T-cell (primary cell): ENCODE measurements around the gene LSAMP. TPM values are rescaled to one million over a fixed set of nuclear protein-coding genes. Genes with fewer than 3 reads are reported as not detected.

Experiments used
- ATAC-seq, 4 experiments: fragments of 200-7000 bp in 3 of 4; fragments of 150-1000 bp in 1 of 4; cut with Tn5 transposase; replicated peaks in 1 of 4; 1 replicate in 3 of 4; 2 replicates in 1 of 4; pipeline ENCODE4 v1.10.0; 2021; ENCODE audit warnings: moderate library complexity in 3 of 4, mild to moderate bottlenecking in 2 of 4, moderate number of reproducible peaks in 1 of 4
- CTCF ChIA-PET, 2 donors: fragments of 300-600 bp; sonication (Branson Sonifier 250); formaldehyde crosslinking; loops; one replicate each; lab custom pipeline; 2022; ENCODE audit warnings: antibody characterized with exemption in 2 of 2; lab: Charles Lee
- POLR2A ChIA-PET, 2 donors: fragments of 300-600 bp; sonication (Branson Sonifier 250); formaldehyde crosslinking; loops; one replicate each; lab custom pipeline; 2022; ENCODE audit warnings: antibody characterized with exemption in 2 of 2; lab: Charles Lee
- DNase-seq, 35 experiments: peaks; one replicate each; pipeline versions ENCODE4 v3.0.0 to v3.0.0-alpha.2; 2013 to 2023
- H3K27ac ChIP-seq: one replicate; pipeline ENCODE4 v1.5.1; 2013; ENCODE audit warnings: low read length
- H3K27me3 ChIP-seq, 2 experiments: replicated peaks in 1 of 2; 1 replicate in 1 of 2; 2 replicates in 1 of 2; pipeline versions ENCODE4 v1.6.1 to v1.7.0; 2013; ENCODE audit warnings: low read length in 1 of 2, mixed read lengths in 1 of 2; ENCODE audit not compliant: control insufficient read depth in 2 of 2, insufficient read depth in 2 of 2; ENCODE audit errors: extremely low read depth in 1 of 2
- H3K36me3 ChIP-seq, 2 donors: 1 replicate in 1 of 2; 2 replicates in 1 of 2; pipeline versions ENCODE4 v1.6.1 to v1.7.0; 2013; ENCODE audit warnings: low read length in 1 of 2; ENCODE audit not compliant: control insufficient read depth in 2 of 2, insufficient read depth in 1 of 2; ENCODE audit errors: extremely low read depth in 1 of 2
- H3K4me1 ChIP-seq, 2 experiments: 1 replicate in 1 of 2; 2 replicates in 1 of 2; pipeline versions ENCODE4 v1.6.1 to v1.7.0; 2013; ENCODE audit warnings: low read length in 2 of 2, mixed read lengths in 1 of 2; ENCODE audit not compliant: insufficient read depth in 2 of 2, control insufficient read depth in 1 of 2; ENCODE audit errors: extremely low read depth in 1 of 2
- H3K4me3 ChIP-seq, 2 donors: 1 replicate in 1 of 2; 2 replicates in 1 of 2; pipeline versions ENCODE4 v1.5.1 to v1.7.0; 2013; ENCODE audit warnings: mild to moderate bottlenecking in 2 of 2, low read length in 1 of 2, moderate library complexity in 1 of 2; ENCODE audit not compliant: control insufficient read depth in 1 of 2; ENCODE audit errors: extremely low read depth in 1 of 2
- H3K9me3 ChIP-seq: 2 replicates; pipeline ENCODE4 v1.7.0; 2013
- H3K27ac Mint-ChIP-seq, 2 donors: one replicate each; pipeline ENCODE4 v1.8.0; 2020 to 2021; ENCODE audit warnings: mild to moderate bottlenecking in 2 of 2, mixed read lengths in 2 of 2
- H3K27me3 Mint-ChIP-seq, 2 donors: one replicate each; pipeline ENCODE4 v1.8.0; 2021 to 2022; ENCODE audit warnings: mixed read lengths in 2 of 2
- H3K36me3 Mint-ChIP-seq: one replicate; pipeline ENCODE4 v1.8.0; 2021; ENCODE audit warnings: mixed read lengths
- H3K4me1 Mint-ChIP-seq, 3 donors: one replicate each; pipeline ENCODE4 v1.8.0; 2020 to 2022; ENCODE audit warnings: mixed read lengths in 3 of 3, mild to moderate bottlenecking in 1 of 3
- H3K4me3 Mint-ChIP-seq, 3 donors: one replicate each; pipeline ENCODE4 v1.8.0; 2020 to 2022; ENCODE audit warnings: mild to moderate bottlenecking in 3 of 3, mixed read lengths in 3 of 3, moderate library complexity in 3 of 3
- H3K9me3 Mint-ChIP-seq, 3 donors: one replicate each; pipeline ENCODE4 v1.8.0; 2020 to 2022; ENCODE audit warnings: mixed read lengths in 3 of 3
- WGBS: methylation state at CpG from one replicate; pipeline ENCODE4 v1.1.5; 2013; ENCODE audit warnings: missing lambda C conversion rate; ENCODE audit not compliant: insufficient coverage; 5-methylcytosine and 5-hydroxymethylcytosine counted together
- total RNA-seq, 35 experiments: library from RNA in 6 of 35; stranded (reverse) in 6 of 35; fragments of 120-200 nt in 1 of 35; gene quantifications; one replicate each; pipeline versions ENCODE4 v1.2.1 to v1.2.4 and lab custom pipeline; 2013 to 2026

Gene LSAMP
- total RNA-seq, 5 donors from 2014 or later (not counting 1 experiment from before 2014, with no cell fraction given): 0.03 to 0.28 (median 0.06) TPM; not detected in 2

DNA sequence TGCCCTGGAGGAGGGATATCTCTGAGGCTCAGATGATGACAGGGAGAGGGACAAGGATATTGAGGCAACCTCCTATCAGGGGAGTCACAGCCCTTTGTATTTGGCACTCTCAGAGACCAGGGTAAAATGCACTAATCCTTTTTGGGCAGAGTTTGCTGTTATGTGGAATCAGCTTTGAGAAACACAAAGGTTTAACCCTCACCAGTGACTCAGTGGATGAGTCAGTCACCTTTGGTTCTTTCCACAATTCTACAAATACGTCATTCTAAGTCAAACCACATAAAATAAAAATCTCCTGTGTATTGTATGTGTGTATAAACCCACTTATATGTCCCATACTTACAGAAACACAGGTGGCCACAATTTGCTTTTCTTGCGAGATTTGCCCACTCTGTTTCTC, 5.1 kb downstream of the LSAMP start:
- no CpG with 5 or more reads among the region's 2 CpGs for WGBS
- CTCF ChIA-PET: no interaction called here
- ATAC-seq (no peak), DNase-seq (no peak)
- Histone ChIP-seq H3K27ac (no peak overlapping the region), H3K27me3 (peaks cover 0 to 7% of the 10 kb centered on the region in 2 experiments), H3K4me3 (no peak overlapping the region), H3K4me1 (no peaks in the 10 kb centered on the region), H3K9me3 (no peaks in the 10 kb centered on the region), H3K36me3 (no peaks in the 10 kb centered on the region)
- POLR2A ChIA-PET: no interaction called here
- Mint-ChIP-seq H3K4me3 (no peak overlapping the region), H3K36me3 (no peaks in the 10 kb centered on the region), H3K9me3 (peaks cover 0 to 18% (median 3%) of the 10 kb centered on the region in 3 donors), H3K27ac (no peak overlapping the region), H3K4me1 (no peaks in the 10 kb centered on the region), H3K27me3 (peaks cover 4 to 7% of the 10 kb centered on the region in 2 donors)

- POLR2A ChIA-PET: no interaction called here
- Histone ChIP-seq H3K27me3 (no peaks in the 10 kb centered on the region), H3K4me3 (no peak overlapping the region), H3K9me3 (no peaks in the 10 kb centered on the region), H3K27ac (no peak overlapping the region), H3K36me3 (no peaks in the 10 kb centered on the region), H3K4me1 (no peaks in the 10 kb centered on the region)
- DNase-seq (no peak), ATAC-seq (no peak)
- no CpG with 5 or more reads among the region's 1 CpG for WGBS
- no peak overlapping the region for H3K4me3 Mint-ChIP-seq
- no peak overlapping the region for H3K27ac Mint-ChIP-seq
- H3K9me3 Mint-ChIP-seq: peaks cover 6 to 25% (median 10%) of the 10 kb centered on the region in 3 donors
- no peaks in the 10 kb centered on the region for H3K27me3 Mint-ChIP-seq
- CTCF ChIA-PET: no interaction called here
- H3K36me3 Mint-ChIP-seq: no peaks in the 10 kb centered on the region
- no peaks in the 10 kb centered on the region for H3K4me1 Mint-ChIP-seq
These were observed 11.7 kb downstream of the LSAMP start for GRCh38 chr3:116433552-116433951.

GRCh38 chr3:116432795-116433194, 12.5 kb downstream of the LSAMP start:
- H3K4me3 ChIP-seq: no peak overlapping the region
- ATAC-seq: no peak
- no CpG with 5 or more reads among the region's 2 CpGs for whole genome bisulfite sequencing
- H3K4me1 Mint-ChIP-seq: no peaks in the 10 kb centered on the region
- H3K36me3 ChIP-seq: no peaks in the 10 kb centered on the region
- H3K27me3 ChIP-seq: no peaks in the 10 kb centered on the region
- no peaks in the 10 kb centered on the region for H3K4me1 ChIP-seq
- DNase-seq: no peak
- no peaks in the 10 kb centered on the region for H3K27me3 Mint-ChIP-seq
- H3K36me3 Mint-ChIP-seq: no peaks in the 10 kb centered on the region
- no peaks in the 10 kb centered on the region for H3K9me3 ChIP-seq
- POLR2A ChIA-PET: no interaction called here
- H3K9me3 Mint-ChIP-seq: peaks cover 6 to 28% (median 13%) of the 10 kb centered on the region in 3 donors
- no peak overlapping the region for H3K27ac Mint-ChIP-seq
- no peak overlapping the region for H3K27ac ChIP-seq
- CTCF ChIA-PET: no interaction called here
- no peak overlapping the region for H3K4me3 Mint-ChIP-seq

DNA sequence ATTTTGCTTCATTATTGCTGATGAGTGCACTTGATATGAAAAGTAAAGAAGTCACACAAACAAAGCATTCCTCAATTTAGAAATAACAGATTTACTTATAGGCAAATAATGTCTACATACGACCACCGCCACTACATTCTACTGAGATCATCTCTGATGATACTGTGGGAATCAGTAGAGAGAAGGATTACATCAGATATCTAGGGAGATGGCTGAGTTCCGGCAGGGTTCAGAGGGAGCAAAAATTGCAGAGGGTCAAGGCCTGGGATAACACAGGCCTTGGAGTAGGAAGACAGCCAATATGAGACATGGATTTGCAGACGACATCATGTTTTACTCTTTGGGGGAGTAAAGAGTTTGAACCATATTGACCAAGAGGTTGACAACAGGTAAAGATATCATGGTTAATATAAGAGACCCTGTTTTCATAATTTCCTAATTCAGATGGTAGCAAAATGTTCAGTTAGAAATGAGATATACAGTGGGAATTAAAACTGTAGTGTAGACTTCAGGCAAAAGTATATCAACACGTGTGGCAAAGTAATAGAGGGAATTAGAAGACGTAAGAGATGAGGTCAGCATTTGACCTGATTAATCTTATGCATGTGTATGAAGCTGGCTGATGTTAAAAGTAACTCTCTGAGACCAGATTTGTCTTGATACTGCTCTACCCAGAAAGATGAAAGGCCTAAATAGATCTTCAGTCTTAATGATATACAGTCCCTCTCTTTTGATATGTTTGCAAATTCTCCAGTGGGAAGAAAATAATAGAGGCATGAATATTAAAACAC, 15.6 kb downstream of the LSAMP start:
- no peaks in the 10 kb centered on the region for H3K27me3 ChIP-seq
- H3K36me3 ChIP-seq: no peaks in the 10 kb centered on the region
- Mint-ChIP-seq H3K4me3 (no peak overlapping the region), H3K27ac (no peak overlapping the region), H3K4me1 (no peaks in the 10 kb centered on the region), H3K27me3 (no peaks in the 10 kb centered on the region), H3K36me3 (no peaks in the 10 kb centered on the region), H3K9me3 (peaks cover 8 to 17% (median 16%) of the 10 kb centered on the region in 3 donors)
- no peaks in the 10 kb centered on the region for H3K9me3 ChIP-seq
- no peak overlapping the region for H3K27ac ChIP-seq
- H3K4me3 ChIP-seq: no peak overlapping the region
- no peaks in the 10 kb centered on the region for H3K4me1 ChIP-seq
- DNase-seq: no peak
- CTCF ChIA-PET: no interaction called here
- POLR2A ChIA-PET: no interaction called here
- ATAC-seq: no peak
- WGBS: 85% methylated on average over 3 of the region's 6 CpGs

- H3K36me3 Mint-ChIP-seq: no peaks in the 10 kb centered on the region
- H3K9me3 Mint-ChIP-seq: peaks cover 11 to 17% (median 11%) of the 10 kb centered on the region in 3 donors
- CTCF ChIA-PET: no interaction called here
- no peaks in the 10 kb centered on the region for H3K4me1 Mint-ChIP-seq
- H3K4me1 ChIP-seq: no peaks in the 10 kb centered on the region
- ATAC-seq (no peak), DNase-seq (no peak)
- POLR2A ChIA-PET: no interaction called here
- no peaks in the 10 kb centered on the region for H3K36me3 ChIP-seq
- H3K27ac Mint-ChIP-seq: no peak overlapping the region
- no peak overlapping the region for H3K4me3 Mint-ChIP-seq
- H3K27me3 Mint-ChIP-seq: no peaks in the 10 kb centered on the region
- no peak overlapping the region for H3K27ac ChIP-seq
- no peak overlapping the region for H3K4me3 ChIP-seq
- WGBS: 100% methylated on average over 1 of the region's 8 CpGs
- no peaks in the 10 kb centered on the region for H3K9me3 ChIP-seq
- H3K27me3 ChIP-seq: no peaks in the 10 kb centered on the region
These were observed 19.3 kb downstream of the LSAMP start for GRCh38 chr3:116426036-116426435.

GRCh38 chr3:116425126-116425525, 20.2 kb downstream of the LSAMP start:
- H3K36me3 ChIP-seq: no peaks in the 10 kb centered on the region
- no peak overlapping the region for H3K27ac ChIP-seq
- CTCF ChIA-PET: no interaction called here
- peaks cover 8 to 17% (median 11%) of the 10 kb centered on the region in 3 donors for H3K9me3 Mint-ChIP-seq
- H3K36me3 Mint-ChIP-seq: no peaks in the 10 kb centered on the region
- POLR2A ChIA-PET: no interaction called here
- no CpG with 5 or more reads among the region's 2 CpGs for WGBS
- no peak for DNase-seq
- no peak overlapping the region for H3K4me3 Mint-ChIP-seq
- no peaks in the 10 kb centered on the region for H3K4me1 ChIP-seq
- H3K27ac Mint-ChIP-seq: no peak overlapping the region
- H3K4me1 Mint-ChIP-seq: no peaks in the 10 kb centered on the region
- ATAC-seq: no peak
- no peak overlapping the region for H3K4me3 ChIP-seq
- no peaks in the 10 kb centered on the region for H3K27me3 Mint-ChIP-seq
- no peaks in the 10 kb centered on the region for H3K9me3 ChIP-seq
- H3K27me3 ChIP-seq: no peaks in the 10 kb centered on the region
